GM12873 (cell line): ENCODE results near the gene TIGAR.

ENCODE experiments used
- TF ChIP-seq, protein P1 (sequence below): IDR thresholded peaks from 2 replicates; pipeline ENCODE4 v1.5.1; 2012; ENCODE audit warnings: low read depth, mild to moderate bottlenecking, moderate library complexity, low read length, control low read depth; ENCODE audit not compliant: insufficient read depth; ENCODE audit errors: missing control alignments

The TIGAR gene

DNA sequence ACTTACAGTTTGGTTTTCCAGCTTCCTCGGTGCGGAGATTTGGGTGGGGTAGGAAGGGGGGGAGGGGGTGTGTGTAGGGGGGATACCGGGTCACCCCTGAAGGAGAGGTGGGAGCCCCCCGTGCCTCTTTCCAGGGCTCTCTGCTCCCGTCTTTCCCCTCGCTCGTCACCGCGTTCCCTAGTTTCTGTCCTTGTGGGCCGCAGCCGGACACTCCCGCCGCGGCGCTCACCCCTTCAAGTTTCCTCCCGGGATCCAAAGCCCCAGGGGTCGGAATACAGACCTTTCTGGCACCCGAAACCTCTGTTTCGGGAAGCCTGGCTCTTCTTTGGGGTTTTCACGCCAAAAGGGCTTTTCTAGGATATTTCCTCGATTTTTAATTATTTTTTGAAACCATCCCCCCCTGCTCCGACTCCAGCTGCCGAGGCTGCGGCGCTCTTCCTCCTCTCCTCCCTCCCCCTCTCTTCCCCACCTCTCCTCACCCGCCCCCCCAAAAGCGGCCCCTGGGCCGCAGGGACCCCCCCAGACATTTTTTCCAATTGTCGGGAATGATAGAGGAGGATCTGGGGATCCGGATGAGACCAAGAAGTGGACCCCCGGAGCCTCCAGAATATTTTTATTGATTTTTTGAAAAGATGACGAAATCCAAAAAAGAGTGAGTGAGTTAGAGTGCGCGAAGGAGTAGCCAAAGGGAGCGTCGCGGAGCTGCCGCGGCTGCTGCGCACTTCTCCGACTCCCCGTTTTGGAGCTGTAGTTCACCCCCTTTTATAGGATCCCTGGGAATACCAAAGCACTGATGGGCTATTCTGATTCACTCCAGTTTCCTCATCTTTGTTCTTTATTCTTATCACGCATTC lies 45.8 kb upstream of the TIGAR start:
- TF ChIP-seq, protein P1, sequence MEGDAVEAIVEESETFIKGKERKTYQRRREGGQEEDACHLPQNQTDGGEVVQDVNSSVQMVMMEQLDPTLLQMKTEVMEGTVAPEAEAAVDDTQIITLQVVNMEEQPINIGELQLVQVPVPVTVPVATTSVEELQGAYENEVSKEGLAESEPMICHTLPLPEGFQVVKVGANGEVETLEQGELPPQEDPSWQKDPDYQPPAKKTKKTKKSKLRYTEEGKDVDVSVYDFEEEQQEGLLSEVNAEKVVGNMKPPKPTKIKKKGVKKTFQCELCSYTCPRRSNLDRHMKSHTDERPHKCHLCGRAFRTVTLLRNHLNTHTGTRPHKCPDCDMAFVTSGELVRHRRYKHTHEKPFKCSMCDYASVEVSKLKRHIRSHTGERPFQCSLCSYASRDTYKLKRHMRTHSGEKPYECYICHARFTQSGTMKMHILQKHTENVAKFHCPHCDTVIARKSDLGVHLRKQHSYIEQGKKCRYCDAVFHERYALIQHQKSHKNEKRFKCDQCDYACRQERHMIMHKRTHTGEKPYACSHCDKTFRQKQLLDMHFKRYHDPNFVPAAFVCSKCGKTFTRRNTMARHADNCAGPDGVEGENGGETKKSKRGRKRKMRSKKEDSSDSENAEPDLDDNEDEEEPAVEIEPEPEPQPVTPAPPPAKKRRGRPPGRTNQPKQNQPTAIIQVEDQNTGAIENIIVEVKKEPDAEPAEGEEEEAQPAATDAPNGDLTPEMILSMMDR = no peak

DNA sequence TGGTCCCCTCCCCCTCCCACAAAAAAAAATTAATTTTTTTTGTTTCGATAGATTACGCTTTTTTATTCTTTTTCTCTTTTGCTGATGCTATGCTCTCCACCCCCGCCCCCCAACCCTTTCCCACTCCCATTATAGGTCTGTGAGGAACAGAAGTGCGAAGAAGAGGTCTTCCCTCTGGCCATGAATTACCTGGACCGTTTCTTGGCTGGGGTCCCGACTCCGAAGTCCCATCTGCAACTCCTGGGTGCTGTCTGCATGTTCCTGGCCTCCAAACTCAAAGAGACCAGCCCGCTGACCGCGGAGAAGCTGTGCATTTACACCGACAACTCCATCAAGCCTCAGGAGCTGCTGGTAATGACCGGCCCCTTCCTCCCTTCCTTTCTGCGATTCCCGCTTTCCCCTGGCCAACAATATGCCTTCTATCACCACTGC lies 45.1 kb upstream of the TIGAR start:
- TF ChIP-seq, protein P1 = no peak

DNA sequence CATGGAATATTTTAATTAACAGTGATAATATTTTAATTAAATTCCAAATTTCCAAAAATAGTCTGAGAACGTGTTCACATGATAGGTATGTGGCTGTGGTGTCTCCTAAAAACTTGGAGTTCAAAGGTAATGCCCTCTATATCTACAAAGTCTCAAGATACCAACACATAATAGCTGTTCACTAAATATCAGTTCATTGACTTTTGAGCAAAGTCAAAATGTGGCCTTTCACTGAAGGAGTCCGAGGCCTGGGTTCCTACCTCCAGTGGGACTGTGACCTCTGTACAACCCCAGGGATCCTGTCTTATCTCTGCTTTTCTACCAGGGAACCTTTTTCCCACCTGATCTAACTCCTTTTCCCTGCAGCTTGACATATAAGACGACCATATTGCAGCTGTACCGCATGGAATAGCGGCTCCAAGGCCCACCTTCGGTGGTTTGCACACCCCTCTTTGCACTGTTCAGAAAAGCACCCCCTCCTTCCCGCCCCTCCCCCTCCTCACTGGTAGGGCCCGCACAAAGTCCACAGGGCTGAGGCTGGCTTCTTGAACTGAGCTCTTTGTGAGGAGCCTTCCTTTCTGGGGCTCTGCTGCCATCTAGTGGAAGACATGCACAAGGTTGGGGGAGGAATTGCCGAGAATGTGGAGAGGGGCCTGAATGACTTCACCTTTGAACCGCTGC lies 44.3 kb upstream of the TIGAR start:
- TF ChIP-seq, protein P1 = peak; percentile 91

DNA sequence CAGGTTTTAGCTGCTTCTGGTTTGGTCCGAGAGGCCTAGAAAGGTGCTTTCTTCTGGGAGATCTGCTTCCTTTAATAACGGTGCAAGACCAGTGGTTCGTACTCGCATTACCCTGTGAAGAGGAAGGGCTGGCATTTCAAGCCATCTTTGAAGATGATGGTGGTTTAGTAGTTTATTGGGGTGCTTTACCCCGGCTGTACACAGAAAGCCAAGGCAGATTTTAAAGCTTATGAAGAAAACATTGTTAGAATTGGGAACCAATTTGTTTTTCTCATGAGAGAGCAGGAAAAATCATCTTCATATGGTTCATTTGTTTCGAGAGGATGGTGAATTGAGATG lies 43.8 kb upstream of the TIGAR start:
- TF ChIP-seq, protein P1 = no peak

DNA sequence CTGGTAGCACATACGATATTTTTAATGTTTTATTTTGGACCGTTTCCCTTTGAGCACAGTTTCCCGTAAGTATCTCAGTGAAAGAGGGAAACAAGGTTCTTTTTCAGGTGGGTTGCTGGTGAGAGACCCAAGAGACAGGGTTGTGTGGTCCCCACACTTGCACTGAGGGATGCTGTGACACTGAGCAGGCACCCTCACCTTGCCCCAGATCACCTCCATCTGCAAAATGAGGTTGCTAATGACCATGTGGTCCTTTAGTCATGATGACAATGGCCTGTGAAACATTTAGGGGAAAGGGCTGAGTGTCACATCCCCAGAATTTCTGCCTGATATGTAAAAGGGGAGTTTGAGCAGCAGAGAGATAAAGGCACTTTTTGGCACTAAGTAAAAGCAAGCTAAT lies 43.2 kb upstream of the TIGAR start:
- TF ChIP-seq, protein P1 = no peak

DNA sequence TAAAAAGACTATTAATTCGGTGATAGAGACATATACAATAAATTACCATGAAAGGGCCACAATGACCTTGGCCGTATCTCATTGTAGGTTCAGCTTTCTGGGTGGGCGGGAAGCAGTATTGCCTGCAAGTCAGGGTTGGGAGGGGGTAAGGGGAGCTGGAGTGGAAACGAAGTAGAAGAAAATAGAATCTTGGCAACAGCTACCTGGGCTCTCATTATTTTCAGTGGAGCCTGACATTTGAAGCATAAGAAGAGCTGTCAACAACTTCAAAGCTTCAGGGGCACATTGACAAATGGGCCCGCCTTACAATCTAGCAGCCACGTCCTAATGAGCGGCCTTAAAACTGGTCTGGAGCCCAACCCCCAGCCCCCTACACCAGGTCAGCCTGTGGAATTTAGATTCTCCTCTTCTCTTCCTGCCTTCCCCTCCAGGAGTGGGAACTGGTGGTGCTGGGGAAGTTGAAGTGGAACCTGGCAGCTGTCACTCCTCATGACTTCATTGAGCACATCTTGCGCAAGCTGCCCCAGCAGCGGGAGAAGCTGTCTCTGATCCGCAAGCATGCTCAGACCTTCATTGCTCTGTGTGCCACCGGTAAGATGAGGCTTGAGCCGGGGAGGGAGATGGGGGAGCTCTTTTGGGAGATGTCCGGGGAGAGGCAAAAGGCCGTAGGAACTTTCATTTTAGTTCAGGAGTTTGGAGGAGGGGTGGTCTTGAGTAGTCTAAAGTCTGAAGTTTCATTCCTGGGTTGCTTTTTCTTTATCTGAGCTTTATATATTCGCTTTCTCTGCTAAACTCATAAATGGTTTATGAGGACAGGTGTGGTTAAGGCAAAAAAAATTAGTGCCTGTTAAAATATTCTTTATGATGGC lies 42.5 kb upstream of the TIGAR start:
- TF ChIP-seq, protein P1 = no peak
